ENCODE results near the gene MN1. TPM values are rescaled to one million over a fixed set of nuclear protein-coding genes. Genes with fewer than 3 reads are reported as not detected.

Gene MN1
- total and polyA plus RNA-seq, 2 of the 8 experiments (the other 6 are each of a cell fraction or from before 2014, with no cell fraction given): 3.1 to 4.9 TPM

DNA sequence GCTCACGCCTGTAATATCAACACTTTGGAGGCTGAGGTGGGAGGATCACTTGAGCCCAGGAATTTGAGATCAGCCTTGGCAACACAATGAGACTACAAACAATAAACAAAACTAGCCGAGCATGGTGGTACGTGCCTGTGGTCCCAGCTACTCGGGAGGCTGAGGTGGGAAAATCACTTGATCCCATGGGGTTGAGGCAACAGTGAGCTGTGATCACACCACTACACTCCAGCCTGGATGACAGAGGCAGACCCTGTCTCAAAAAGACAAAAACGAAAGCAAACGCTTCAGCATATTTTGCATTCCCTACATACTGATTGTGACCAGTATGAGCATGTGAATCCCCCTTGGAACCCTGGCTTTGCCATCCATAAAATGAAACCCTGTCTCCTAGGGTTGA is 33.9 kb upstream of the MN1 start (continued):
- no peak for TF ChIP-seq TAF7 (optimal IDR thresholded peaks at IDR 0.05; ENCODE audit: borderline replicate concordance, low read depth, low read length)
- no peak for TF ChIP-seq KDM5A (IDR thresholded peaks at IDR 0.05; ENCODE audit: low read length)
- TF ChIP-seq CBX8 (IDR thresholded peaks at IDR 0.05; ENCODE audit: borderline replicate concordance, low read depth, low read length): no peak
- TF ChIP-seq ATF2 (IDR thresholded peaks at IDR 0.05; ENCODE audit: low read length): no peak
- no peak for TF ChIP-seq ATF3 (IDR thresholded peaks at IDR 0.05; ENCODE audit: insufficient read depth, low read depth, low read length)
